ENCODE results near the gene MACROD2. TPM values are rescaled to one million over a fixed set of nuclear protein-coding genes. Genes with fewer than 3 reads are reported as not detected.

Gene MACROD2
- polyA plus RNA-seq, 1 donor from 2014 or later, result 23.2 TPM

DNA sequence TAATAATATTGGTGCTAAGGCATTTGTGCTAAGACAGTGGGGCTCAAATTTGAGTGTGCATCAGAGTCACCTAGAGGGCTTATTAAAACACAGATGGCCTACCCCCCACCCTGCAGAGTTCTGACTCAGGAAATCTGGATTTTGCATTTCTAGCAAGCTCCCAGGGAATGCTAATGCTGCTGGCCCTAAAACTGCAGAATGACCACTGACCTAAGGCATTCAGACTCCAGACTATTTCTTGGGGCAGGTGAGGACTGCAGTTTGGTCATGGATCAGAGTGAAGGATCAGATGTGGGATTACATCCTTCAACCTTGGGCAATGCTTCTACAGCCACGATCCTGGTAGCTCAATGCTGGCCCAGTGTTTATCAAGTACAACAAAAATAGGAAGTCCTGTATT is 952.2 kb downstream of the MACROD2 start:
- Histone ChIP-seq H4K20me1 (ENCODE audit: insufficient read depth) (no peaks in the 10 kb centered on the region), H3K79me2 (replicated peaks; ENCODE audit: insufficient read depth, low read length) (no peaks in the 10 kb centered on the region), H3K9ac (ENCODE audit: low read length) (no peak overlapping the region), H3K9me3 (ENCODE audit: low read length) (no peaks in the 10 kb centered on the region), H3K27me3 (ENCODE audit: insufficient read depth, low read depth, low read length) (no peaks in the 10 kb centered on the region), H3F3A (ENCODE audit: insufficient read depth, low read length, poor library complexity, severe bottlenecking) (no peaks in the 10 kb centered on the region), H3K4me3 (ENCODE audit: low read length) (no peak overlapping the region), H3K9me2 (ENCODE audit: insufficient read depth, low read length) (no peaks in the 10 kb centered on the region), H3K27ac (ENCODE audit: low read length) (no peak overlapping the region), H2AFZ (ENCODE audit: low read depth, low read length) (no peak overlapping the region), H3K36me3 (ENCODE audit: insufficient read depth, low read length) (no peaks in the 10 kb centered on the region), H3K4me2 (ENCODE audit: low read length) (no peak overlapping the region)
- TF ChIP-seq, protein P1, sequence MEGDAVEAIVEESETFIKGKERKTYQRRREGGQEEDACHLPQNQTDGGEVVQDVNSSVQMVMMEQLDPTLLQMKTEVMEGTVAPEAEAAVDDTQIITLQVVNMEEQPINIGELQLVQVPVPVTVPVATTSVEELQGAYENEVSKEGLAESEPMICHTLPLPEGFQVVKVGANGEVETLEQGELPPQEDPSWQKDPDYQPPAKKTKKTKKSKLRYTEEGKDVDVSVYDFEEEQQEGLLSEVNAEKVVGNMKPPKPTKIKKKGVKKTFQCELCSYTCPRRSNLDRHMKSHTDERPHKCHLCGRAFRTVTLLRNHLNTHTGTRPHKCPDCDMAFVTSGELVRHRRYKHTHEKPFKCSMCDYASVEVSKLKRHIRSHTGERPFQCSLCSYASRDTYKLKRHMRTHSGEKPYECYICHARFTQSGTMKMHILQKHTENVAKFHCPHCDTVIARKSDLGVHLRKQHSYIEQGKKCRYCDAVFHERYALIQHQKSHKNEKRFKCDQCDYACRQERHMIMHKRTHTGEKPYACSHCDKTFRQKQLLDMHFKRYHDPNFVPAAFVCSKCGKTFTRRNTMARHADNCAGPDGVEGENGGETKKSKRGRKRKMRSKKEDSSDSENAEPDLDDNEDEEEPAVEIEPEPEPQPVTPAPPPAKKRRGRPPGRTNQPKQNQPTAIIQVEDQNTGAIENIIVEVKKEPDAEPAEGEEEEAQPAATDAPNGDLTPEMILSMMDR (IDR thresholded peaks at IDR 0.05; ENCODE audit: poor library complexity, severe bottlenecking), result no peak
- TF ChIP-seq, protein P2, sequence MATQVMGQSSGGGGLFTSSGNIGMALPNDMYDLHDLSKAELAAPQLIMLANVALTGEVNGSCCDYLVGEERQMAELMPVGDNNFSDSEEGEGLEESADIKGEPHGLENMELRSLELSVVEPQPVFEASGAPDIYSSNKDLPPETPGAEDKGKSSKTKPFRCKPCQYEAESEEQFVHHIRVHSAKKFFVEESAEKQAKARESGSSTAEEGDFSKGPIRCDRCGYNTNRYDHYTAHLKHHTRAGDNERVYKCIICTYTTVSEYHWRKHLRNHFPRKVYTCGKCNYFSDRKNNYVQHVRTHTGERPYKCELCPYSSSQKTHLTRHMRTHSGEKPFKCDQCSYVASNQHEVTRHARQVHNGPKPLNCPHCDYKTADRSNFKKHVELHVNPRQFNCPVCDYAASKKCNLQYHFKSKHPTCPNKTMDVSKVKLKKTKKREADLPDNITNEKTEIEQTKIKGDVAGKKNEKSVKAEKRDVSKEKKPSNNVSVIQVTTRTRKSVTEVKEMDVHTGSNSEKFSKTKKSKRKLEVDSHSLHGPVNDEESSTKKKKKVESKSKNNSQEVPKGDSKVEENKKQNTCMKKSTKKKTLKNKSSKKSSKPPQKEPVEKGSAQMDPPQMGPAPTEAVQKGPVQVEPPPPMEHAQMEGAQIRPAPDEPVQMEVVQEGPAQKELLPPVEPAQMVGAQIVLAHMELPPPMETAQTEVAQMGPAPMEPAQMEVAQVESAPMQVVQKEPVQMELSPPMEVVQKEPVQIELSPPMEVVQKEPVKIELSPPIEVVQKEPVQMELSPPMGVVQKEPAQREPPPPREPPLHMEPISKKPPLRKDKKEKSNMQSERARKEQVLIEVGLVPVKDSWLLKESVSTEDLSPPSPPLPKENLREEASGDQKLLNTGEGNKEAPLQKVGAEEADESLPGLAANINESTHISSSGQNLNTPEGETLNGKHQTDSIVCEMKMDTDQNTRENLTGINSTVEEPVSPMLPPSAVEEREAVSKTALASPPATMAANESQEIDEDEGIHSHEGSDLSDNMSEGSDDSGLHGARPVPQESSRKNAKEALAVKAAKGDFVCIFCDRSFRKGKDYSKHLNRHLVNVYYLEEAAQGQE (IDR thresholded peaks at IDR 0.05; ENCODE audit: borderline replicate concordance), result no peak

- Histone ChIP-seq H3K4me3 (ENCODE audit: low read length) (no peak overlapping the region), H3K4me2 (ENCODE audit: low read length) (no peak overlapping the region), H3K9ac (ENCODE audit: low read length) (no peak overlapping the region), H3F3A (ENCODE audit: insufficient read depth, low read length, poor library complexity, severe bottlenecking) (no peaks in the 10 kb centered on the region), H3K9me3 (ENCODE audit: low read length) (no peaks in the 10 kb centered on the region), H3K9me2 (ENCODE audit: insufficient read depth, low read length) (no peaks in the 10 kb centered on the region), H3K79me2 (replicated peaks; ENCODE audit: insufficient read depth, low read length) (no peaks in the 10 kb centered on the region), H3K27me3 (ENCODE audit: insufficient read depth, low read depth, low read length) (no peaks in the 10 kb centered on the region), H4K20me1 (ENCODE audit: insufficient read depth) (no peaks in the 10 kb centered on the region), H3K36me3 (ENCODE audit: insufficient read depth, low read length) (no peaks in the 10 kb centered on the region), H3K27ac (ENCODE audit: low read length) (no peak overlapping the region), H2AFZ (ENCODE audit: low read depth, low read length) (no peak overlapping the region)
- TF ChIP-seq, protein P1 (IDR thresholded peaks at IDR 0.05; ENCODE audit: poor library complexity, severe bottlenecking), result no peak
- no peak for TF ChIP-seq MXI1 (conservative IDR thresholded peaks at IDR 0.05; ENCODE audit: poor library complexity, severe bottlenecking)
- TF ChIP-seq TAF1 (IDR thresholded peaks at IDR 0.05; ENCODE audit: low read depth), result no peak
- no peak for TF ChIP-seq RAD21 (conservative IDR thresholded peaks at IDR 0.05)
- TF ChIP-seq, protein P2 (IDR thresholded peaks at IDR 0.05; ENCODE audit: borderline replicate concordance), result no peak
- TF ChIP-seq SMC3 (conservative IDR thresholded peaks at IDR 0.05; ENCODE audit: poor library complexity), result no peak
- no peak for TF ChIP-seq POLR2AphosphoS5 (IDR thresholded peaks at IDR 0.05)
- no peak for TF ChIP-seq EZH2 (IDR thresholded peaks at IDR 0.05; ENCODE audit: borderline replicate concordance, insufficient read depth, low read length, poor library complexity, severe bottlenecking)
- no peak for TF ChIP-seq EP300 (conservative IDR thresholded peaks at IDR 0.05; ENCODE audit: poor library complexity, severe bottlenecking)
These were observed 952.6 kb downstream of the MACROD2 start for GRCh38 chr20:14947946-14948345.
